HEK293T (cell line): ENCODE measurements around the gene URM1.

Source experiments
- CTCF ChIA-PET: fragments of 350-600 bp; formaldehyde crosslinking; extraction: SDS; loops from one replicate; lab custom pipeline; 2021; ENCODE audit warnings: antibody characterized with exemption, inconsistent platforms; lab: Yijun Ruan, JAX
- POLR2A ChIA-PET: fragments of 350-600 bp; formaldehyde crosslinking; extraction: SDS; loops from one replicate; lab custom pipeline; 2020; ENCODE audit warnings: antibody characterized with exemption, inconsistent platforms; lab: Yijun Ruan, JAX
- DNase-seq: peaks from one replicate; pipeline ENCODE4 v3.0.0; 2012; ENCODE audit warnings: mixed read lengths; ENCODE audit errors: extremely low spot score
- ARNT ChIP-seq: fragments of 450-650 bp; IDR thresholded peaks from 2 replicates; pipeline ENCODE4 v1.6.1; 2017; ENCODE audit warnings: mild to moderate bottlenecking
- BHLHE40 ChIP-seq: fragments of 450-650 bp; IDR thresholded peaks from 2 replicates; pipeline ENCODE4 v1.6.1; 2016; ENCODE audit warnings: mild to moderate bottlenecking, moderate library complexity, borderline replicate concordance
- CTBP1 ChIP-seq: fragments of 450-650 bp; IDR thresholded peaks from 2 replicates; pipeline ENCODE4 v1.6.1; 2016; ENCODE audit warnings: borderline replicate concordance
- ELF4 ChIP-seq: fragments of 450-650 bp; IDR thresholded peaks from 2 replicates; pipeline ENCODE4 v1.6.1; 2017; ENCODE audit warnings: antibody characterized with exemption
- FOXA1 ChIP-seq: fragments of 450-650 bp; IDR thresholded peaks from 2 replicates; pipeline ENCODE4 v1.6.1; 2016; ENCODE audit warnings: mild to moderate bottlenecking
- FOXK2 ChIP-seq: fragments of 450-650 bp; IDR thresholded peaks from 2 replicates; pipeline ENCODE4 v1.6.1; 2016; ENCODE audit warnings: mild to moderate bottlenecking
- FOXM1 ChIP-seq: fragments of 450-650 bp; IDR thresholded peaks from 2 replicates; pipeline ENCODE4 v1.6.1; 2017; ENCODE audit warnings: mild to moderate bottlenecking, borderline replicate concordance
- HDGF ChIP-seq: fragments of 450-650 bp; IDR thresholded peaks from 2 replicates; pipeline ENCODE4 v1.6.1; 2017; ENCODE audit warnings: antibody characterized with exemption, borderline replicate concordance
- L3MBTL2 ChIP-seq: fragments of 450-650 bp; conservative IDR thresholded peaks from 2 replicates; pipeline ENCODE4 v1.6.1; 2016; ENCODE audit warnings: mild to moderate bottlenecking
- LEF1 ChIP-seq: fragments of 450-650 bp; IDR thresholded peaks from 2 replicates; pipeline ENCODE4 v1.6.1; 2017; ENCODE audit warnings: mild to moderate bottlenecking, borderline replicate concordance
- NFRKB ChIP-seq: fragments of 450-650 bp; IDR thresholded peaks from 2 replicates; pipeline ENCODE4 v1.6.1; 2016; ENCODE audit warnings: mild to moderate bottlenecking, moderate library complexity
- PKNOX1 ChIP-seq: fragments of 450-650 bp; IDR thresholded peaks from 2 replicates; pipeline ENCODE4 v1.6.1; 2016
- SP1 ChIP-seq: fragments of 450-650 bp; IDR thresholded peaks from 2 replicates; pipeline ENCODE4 v1.6.1; 2017
- SUZ12 ChIP-seq: fragments of 450-650 bp; IDR thresholded peaks from 2 replicates; pipeline ENCODE4 v1.6.1; 2016; ENCODE audit warnings: mild to moderate bottlenecking
- TARDBP ChIP-seq: fragments of 450-650 bp; IDR thresholded peaks from 2 replicates; pipeline ENCODE4 v1.6.1; 2016
- ZNF384 ChIP-seq: fragments of 450-650 bp; IDR thresholded peaks from 2 replicates; pipeline ENCODE4 v1.6.1; 2016

Gene URM1

GRCh38 chr9:128394379-128395168 lies 23.4 kb downstream of the URM1 start:
- CTCF ChIA-PET, result no interaction called here
- no peak for TF ChIP-seq ZNF384
- TF ChIP-seq FOXM1, result no peak
- no peak for TF ChIP-seq LEF1
- no peak for TF ChIP-seq NFRKB
- no peak for TF ChIP-seq CTBP1
- DNase-seq, result no peak
- POLR2A ChIA-PET, result interaction anchor here (1.1 kb wide), 1 partner anchor 23 kb away, joined by 4 read pairs; the partner anchor contains the start of gene URM1

GRCh38 chr9:128396970-128397613 lies 25.9 kb downstream of the URM1 start:
- no peak for TF ChIP-seq SUZ12
- TF ChIP-seq ZNF384, result no peak
- no peak for TF ChIP-seq TARDBP
- TF ChIP-seq PKNOX1, result no peak
- no peak for TF ChIP-seq LEF1
- no peak for DNase-seq
- ChIA-PET CTCF (interaction anchor here (0.6 kb wide), 1 partner anchor 9 kb away, joined by 3 read pairs; no protein-coding TSS in a partner anchor), POLR2A (interaction anchor here (0.8 kb wide), 1 partner anchor 10 kb away, joined by 3 read pairs; no protein-coding TSS in a partner anchor)

DNA sequence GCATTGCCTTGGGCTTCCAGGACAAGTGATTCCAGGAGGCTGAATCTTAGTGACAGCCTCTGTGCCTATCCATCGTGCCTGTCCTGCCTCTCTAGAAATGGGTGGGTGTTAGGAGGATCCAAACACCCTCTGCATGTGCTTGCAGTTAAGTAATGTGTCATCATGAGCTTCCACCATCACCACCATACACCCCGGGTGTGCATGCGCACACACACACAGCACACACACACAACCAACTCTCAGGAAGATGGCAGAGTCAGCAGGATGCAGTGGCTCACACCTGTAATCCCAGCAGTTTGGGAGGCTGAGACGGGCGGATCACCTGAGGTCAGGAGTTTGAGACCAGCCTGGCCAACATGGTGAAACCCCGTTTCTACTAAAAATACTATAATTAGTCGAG lies 26.7 kb downstream of the URM1 start:
- ChIA-PET CTCF (no interaction called here), POLR2A (interaction anchor here (0.8 kb wide), 1 partner anchor 9 kb away, joined by 3 read pairs; no protein-coding TSS in a partner anchor)
- TF ChIP-seq HDGF, result no peak
- TF ChIP-seq L3MBTL2, result no peak
- TF ChIP-seq SUZ12, result no peak
- no peak for TF ChIP-seq ELF4
- TF ChIP-seq ARNT, result no peak
- no peak for TF ChIP-seq SP1
- no peak for TF ChIP-seq CTBP1
- TF ChIP-seq BHLHE40, result no peak
- TF ChIP-seq FOXA1, result no peak
- no peak for DNase-seq

DNA sequence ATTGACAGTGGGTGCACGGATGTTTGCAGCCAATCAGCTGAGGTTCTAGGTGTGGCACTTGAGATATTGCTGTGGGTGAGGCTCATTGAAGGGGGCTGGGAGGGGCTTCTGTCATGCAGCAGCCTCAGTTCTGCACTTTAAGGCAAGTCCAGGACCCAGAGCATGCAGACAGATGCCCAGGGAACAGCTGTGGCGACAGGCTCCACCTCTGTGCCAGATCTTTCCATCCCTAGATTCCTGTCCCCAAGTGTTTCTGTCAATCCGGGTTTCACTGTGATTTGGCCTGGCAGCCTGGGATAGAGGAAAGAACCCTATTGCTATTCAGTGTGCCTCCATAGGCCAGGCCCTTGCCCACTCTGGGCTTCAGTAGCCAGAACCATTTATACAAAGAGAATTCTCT lies 28.7 kb downstream of the URM1 start:
- no peak for DNase-seq
- no peak for TF ChIP-seq FOXA1
- ChIA-PET POLR2A (no interaction called here), CTCF (no interaction called here)

DNA sequence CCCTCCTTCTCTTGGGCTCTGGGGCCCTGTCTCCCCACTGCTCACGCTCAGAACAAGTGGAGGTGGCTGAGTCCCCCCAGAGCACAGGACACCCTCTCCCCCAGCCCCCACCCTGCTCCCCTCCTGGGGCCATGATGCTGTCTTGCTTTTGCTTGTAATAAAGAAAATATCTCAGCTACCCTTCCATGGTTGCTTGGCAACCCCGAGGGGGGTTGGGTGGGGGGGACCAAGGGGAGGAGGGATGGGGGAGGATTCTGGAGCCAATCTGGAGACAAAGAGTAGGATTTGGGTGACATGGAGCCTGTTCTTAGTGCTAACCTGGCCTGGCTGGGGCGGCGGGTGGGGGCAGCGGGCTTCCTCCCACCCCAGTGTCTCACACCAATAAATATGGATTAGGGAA lies 33.4 kb downstream of the URM1 start:
- DNase-seq, result no peak
- ChIA-PET CTCF (no interaction called here), POLR2A (no interaction called here)
- TF ChIP-seq SP1 (no peak), ZNF384 (no peak), SUZ12 (no peak)

DNA sequence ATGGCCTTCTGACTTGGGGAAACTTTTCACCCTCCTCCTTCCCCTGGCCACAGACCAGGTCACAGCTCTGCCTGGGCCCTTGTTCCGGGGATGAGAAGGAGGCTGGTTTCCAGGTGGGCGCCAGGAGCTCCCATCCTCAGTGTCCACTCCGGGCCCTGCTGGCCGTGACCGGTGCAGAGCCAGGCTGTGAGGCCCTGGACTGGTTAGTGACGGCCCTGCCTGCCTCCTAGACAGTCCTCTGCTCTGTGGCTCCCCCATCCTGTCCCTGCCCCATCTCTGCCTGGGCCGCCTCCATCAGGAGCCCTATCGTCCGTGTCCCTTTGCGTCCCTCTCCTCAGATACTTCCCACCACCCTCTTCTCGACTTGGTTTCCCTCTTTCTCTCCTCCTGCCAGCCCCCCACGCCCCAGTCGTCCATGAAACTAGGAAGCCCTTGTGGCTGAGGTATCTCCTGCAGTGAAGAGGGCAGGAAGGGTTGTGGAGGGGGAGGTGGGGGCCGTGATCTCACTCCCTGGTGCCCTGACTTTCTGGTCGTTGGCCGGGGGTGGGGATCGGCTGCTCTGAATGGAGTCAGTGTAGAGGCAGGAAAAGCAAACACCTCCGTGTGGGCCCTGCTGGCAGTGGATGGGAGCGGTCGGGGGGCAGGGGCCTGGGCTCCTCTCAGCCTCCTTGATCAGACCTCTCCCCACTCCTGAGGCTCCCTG lies 34.1 kb downstream of the URM1 start:
- POLR2A ChIA-PET, result no interaction called here

GRCh38 chr9:128405780-128406171 lies 34.6 kb downstream of the URM1 start:
- ChIA-PET CTCF (interaction anchor here (0.7 kb wide), 1 partner anchor 9 kb away, joined by 3 read pairs; no protein-coding TSS in a partner anchor), POLR2A (interaction anchor here (1.3 kb wide), 1 partner anchor 35 kb away, joined by 5 read pairs; the partner anchor contains the start of gene URM1)
- TF ChIP-seq NFRKB (no peak), SP1 (no peak), TARDBP (no peak), LEF1 (no peak), ARNT (no peak), SUZ12 (no peak)
- no peak for DNase-seq

More for the DNA sequence above, 34.1 kb downstream of the URM1 start:
- DNase-seq, result no peak
- CTCF ChIA-PET, result no interaction called here
- TF ChIP-seq NFRKB, result no peak
- TF ChIP-seq SUZ12, result no peak
- no peak for TF ChIP-seq FOXK2
- no peak for TF ChIP-seq FOXA1
- no peak for TF ChIP-seq TARDBP
- no peak for TF ChIP-seq HDGF
- TF ChIP-seq ELF4, result no peak
- no peak for TF ChIP-seq FOXM1
- TF ChIP-seq BHLHE40, result no peak
- TF ChIP-seq ARNT, result no peak
- TF ChIP-seq SP1, result no peak
- no peak for TF ChIP-seq L3MBTL2

DNA sequence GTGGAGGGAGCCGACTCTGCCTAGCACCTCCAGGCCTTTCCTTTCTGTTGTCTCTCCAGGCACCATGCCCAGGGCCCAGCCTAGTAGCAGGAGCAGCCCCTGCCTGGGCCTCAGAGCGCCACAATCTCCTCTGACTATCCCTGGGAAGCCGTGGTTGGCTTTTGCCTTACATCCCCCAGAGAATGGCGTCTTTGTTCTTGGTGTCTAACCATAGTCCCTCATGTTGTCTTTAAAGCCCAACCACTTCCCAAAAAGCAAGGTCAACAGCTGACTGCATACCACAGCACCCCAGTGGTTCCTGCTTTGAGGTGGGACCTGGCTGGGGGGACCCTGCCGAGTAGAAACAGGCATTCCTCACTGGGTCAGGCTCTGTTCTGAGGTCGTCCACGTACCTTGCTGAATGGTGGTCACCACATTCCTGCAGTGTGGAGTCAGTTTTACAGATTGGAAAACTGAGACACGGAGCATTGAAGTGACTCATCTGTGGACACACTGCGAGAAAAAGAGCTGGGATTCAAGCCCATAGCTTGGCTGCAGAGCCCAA lies 35.7 kb downstream of the URM1 start:
- ChIA-PET POLR2A (interaction anchor here (1.0 to 1.3 kb wide), 4 partner anchors 9 to 36 kb away, joined by 3 to 5 read pairs (median 4); partner anchors contain the start of genes CERCAM and URM1), CTCF (no interaction called here)
- no peak for DNase-seq
- TF ChIP-seq TARDBP (no peak), CTBP1 (no peak), SP1 (no peak)
